ENCODE results near the gene CYP2A13.
"Not testable (repeated sequence)": the region's sequence is repeated elsewhere in the genome, so short reads cannot be mapped to it uniquely, and the experiment has no call there.

Gene CYP2A13

GRCh38 chr19:41135390-41136384, 47.4 kb downstream of the CYP2A13 start:
- H3K36me3 ChIP-seq (replicated peaks in 1 of 2; ENCODE audit: control insufficient read depth in 2 of 2, insufficient read depth in 2 of 2, low read length in 2 of 2); H3K23ac ChIP-seq (ENCODE audit: low read depth, low read length, poor library complexity); H2BK12ac ChIP-seq (ENCODE audit: low read length); H3K4me1 ChIP-seq (ENCODE audit: control insufficient read depth in 2 of 2, insufficient read depth in 1 of 2, low read depth in 1 of 2, low read length in 2 of 2); H2BK5ac ChIP-seq (ENCODE audit: low read length); H4K91ac ChIP-seq (ENCODE audit: low read depth, low read length, poor library complexity); H3K9me3 ChIP-seq (replicated peaks in 1 of 2; ENCODE audit: control insufficient read depth in 2 of 2, insufficient read depth in 1 of 2, low read depth in 1 of 2, low read length in 2 of 2); H3K14ac ChIP-seq (ENCODE audit: low read length); H3K79me1 ChIP-seq (ENCODE audit: low read depth, low read length); H2BK120ac ChIP-seq (ENCODE audit: low read depth, low read length); H2BK15ac ChIP-seq (ENCODE audit: low read length); H3K4ac ChIP-seq (ENCODE audit: low read length); H4K8ac ChIP-seq (ENCODE audit: low read depth, low read length): not testable (repeated sequence)
- Histone ChIP-seq H2AK5ac (ENCODE audit: low read depth, low read length) (peak overlapping the region; percentile 30), H3K4me3 (ENCODE audit: low read length in 2 of 2) (peak overlapping the region; percentile 23 to 79), H3K18ac (ENCODE audit: low read length) (peak overlapping the region; percentile 93), H3K4me2 (ENCODE audit: insufficient read depth, low read length, poor library complexity, severe bottlenecking) (peak overlapping the region; percentile 37), H2AFZ (ENCODE audit: low read length) (peak overlapping the region; percentile 75), H3K27ac (replicated peaks; ENCODE audit: low read length) (peak overlapping the region; percentile 87), H3K9ac (ENCODE audit: low read depth, low read length, poor library complexity) (peak overlapping the region; percentile 60), H3K27me3 (ENCODE audit: control insufficient read depth in 3 of 3, insufficient read depth in 3 of 3, low read depth in 1 of 3, low read length in 3 of 3) (peaks cover 0 to 20% (median 3%) of the 10 kb centered on the region in 3 experiments)
- WGBS, 2 donors (ENCODE audit: extremely low coverage in 2 of 2, insufficient read length in 2 of 2, insufficient replicate concordance in 1 of 2): no CpG with 5 or more reads among the region's 76 CpGs
- DNase-seq (ENCODE audit: low spot score): peak; percentile 51

DNA sequence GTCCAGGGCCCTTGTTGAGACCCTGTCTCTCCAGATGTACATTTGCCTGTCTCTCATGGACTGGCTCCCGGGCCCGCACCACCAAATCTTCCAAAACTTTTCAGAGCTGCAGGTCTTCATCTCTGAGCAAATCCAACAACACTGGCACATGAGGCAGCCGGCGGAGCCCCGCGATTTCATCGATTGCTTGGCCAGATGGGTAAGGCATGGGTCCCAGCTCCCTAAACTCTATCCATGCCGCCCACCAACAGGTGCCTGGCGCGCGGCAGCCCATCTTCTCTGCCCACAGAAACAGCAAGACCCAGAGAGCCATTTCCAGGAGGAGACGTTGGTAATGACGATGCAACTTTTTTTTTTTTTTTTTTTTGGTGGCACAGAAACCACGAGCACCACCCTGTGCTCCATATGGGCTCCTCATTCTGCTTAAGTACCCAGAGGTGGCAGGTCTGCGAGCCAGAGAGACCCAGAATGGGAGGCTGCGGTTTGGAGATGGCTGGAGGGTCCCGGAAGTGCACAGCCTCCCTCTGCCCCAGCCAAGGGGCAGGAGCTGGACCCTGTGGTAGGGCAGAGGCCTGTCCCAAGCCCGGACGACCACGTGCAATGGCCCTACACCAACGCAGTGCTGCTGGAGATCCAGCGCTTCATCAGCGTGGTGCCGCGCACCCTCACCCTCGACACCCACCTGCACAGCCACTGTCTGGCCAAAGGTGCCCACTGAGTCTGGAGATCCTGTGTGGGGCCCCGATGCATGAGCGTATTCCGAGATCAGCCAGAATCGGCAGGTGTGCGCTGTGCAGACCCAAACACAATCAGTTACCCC, 48.6 kb downstream of the CYP2A13 start:
- no peaks in the 10 kb centered on the region for H3K9me3 ChIP-seq (replicated peaks in 1 of 2; ENCODE audit: control insufficient read depth in 2 of 2, insufficient read depth in 1 of 2, low read depth in 1 of 2, low read length in 2 of 2)
- no peak overlapping the region for H4K91ac ChIP-seq (ENCODE audit: low read depth, low read length, poor library complexity)
- no peaks in the 10 kb centered on the region for H3K36me3 ChIP-seq (replicated peaks in 1 of 2; ENCODE audit: control insufficient read depth in 2 of 2, insufficient read depth in 2 of 2, low read length in 2 of 2)
- peaks cover 0 to 15% (median 3%) of the 10 kb centered on the region in 3 experiments for H3K27me3 ChIP-seq (ENCODE audit: control insufficient read depth in 3 of 3, insufficient read depth in 3 of 3, low read depth in 1 of 3, low read length in 3 of 3)
- no peak overlapping the region for H2AFZ ChIP-seq (ENCODE audit: low read length)
- no CpG with 5 or more reads among the region's 31 CpGs for WGBS, 2 donors (ENCODE audit: extremely low coverage in 2 of 2, insufficient read length in 2 of 2, insufficient replicate concordance in 1 of 2)
- no peak overlapping the region for H3K4me2 ChIP-seq (ENCODE audit: insufficient read depth, low read length, poor library complexity, severe bottlenecking)
- no peak for DNase-seq (ENCODE audit: low spot score)
- H3K4me3 ChIP-seq (ENCODE audit: low read length in 2 of 2): no peak overlapping the region
- H2BK15ac ChIP-seq (ENCODE audit: low read length): no peak overlapping the region
- H3K79me1 ChIP-seq (ENCODE audit: low read depth, low read length): no peaks in the 10 kb centered on the region
- no peak overlapping the region for H2BK120ac ChIP-seq (ENCODE audit: low read depth, low read length)
- H3K4me1 ChIP-seq (ENCODE audit: control insufficient read depth in 2 of 2, insufficient read depth in 1 of 2, low read depth in 1 of 2, low read length in 2 of 2): no peaks in the 10 kb centered on the region
- peak overlapping the region; percentile 17 for H3K9ac ChIP-seq (ENCODE audit: low read depth, low read length, poor library complexity)
- H3K4ac ChIP-seq (ENCODE audit: low read length): no peak overlapping the region
- no peak overlapping the region for H4K8ac ChIP-seq (ENCODE audit: low read depth, low read length)
- H3K14ac ChIP-seq (ENCODE audit: low read length): no peak overlapping the region
- peak overlapping the region; percentile 22 for H3K23ac ChIP-seq (ENCODE audit: low read depth, low read length, poor library complexity)
- no peak overlapping the region for H2BK5ac ChIP-seq (ENCODE audit: low read length)
- H3K18ac ChIP-seq (ENCODE audit: low read length): no peak overlapping the region
- peak overlapping the region; percentile 47 for H2AK5ac ChIP-seq (ENCODE audit: low read depth, low read length)
- no peak overlapping the region for H3K27ac ChIP-seq (replicated peaks; ENCODE audit: low read length)
- H2BK12ac ChIP-seq (ENCODE audit: low read length): peak overlapping the region; percentile 78

GRCh38 chr19:41144403-41144802, 56.2 kb downstream of the CYP2A13 start:
- H3K23ac ChIP-seq (ENCODE audit: low read depth, low read length, poor library complexity): no peak overlapping the region
- H3K4ac ChIP-seq (ENCODE audit: low read length): no peak overlapping the region
- no peak overlapping the region for H4K8ac ChIP-seq (ENCODE audit: low read depth, low read length)
- H2BK12ac ChIP-seq (ENCODE audit: low read length): no peak overlapping the region
- H2BK15ac ChIP-seq (ENCODE audit: low read length): no peak overlapping the region
- H2AK5ac ChIP-seq (ENCODE audit: low read depth, low read length): no peak overlapping the region
- no peak overlapping the region for H4K91ac ChIP-seq (ENCODE audit: low read depth, low read length, poor library complexity)
- H2BK120ac ChIP-seq (ENCODE audit: low read depth, low read length): no peak overlapping the region
- H3K4me1 ChIP-seq (ENCODE audit: control insufficient read depth in 2 of 2, insufficient read depth in 1 of 2, low read depth in 1 of 2, low read length in 2 of 2): no peaks in the 10 kb centered on the region
- no CpG with 5 or more reads among the region's 7 CpGs for WGBS, 2 donors (ENCODE audit: extremely low coverage in 2 of 2, insufficient read length in 2 of 2, insufficient replicate concordance in 1 of 2)
- no peak overlapping the region for H2AFZ ChIP-seq (ENCODE audit: low read length)
- H3K79me1 ChIP-seq (ENCODE audit: low read depth, low read length): no peaks in the 10 kb centered on the region
- no peak overlapping the region for H3K9ac ChIP-seq (ENCODE audit: low read depth, low read length, poor library complexity)
- H3K18ac ChIP-seq (ENCODE audit: low read length): no peak overlapping the region
- no peak overlapping the region for H3K4me3 ChIP-seq (ENCODE audit: low read length in 2 of 2)
- no peak overlapping the region for H3K4me2 ChIP-seq (ENCODE audit: insufficient read depth, low read length, poor library complexity, severe bottlenecking)
- H3K9me3 ChIP-seq (replicated peaks in 1 of 2; ENCODE audit: control insufficient read depth in 2 of 2, insufficient read depth in 1 of 2, low read depth in 1 of 2, low read length in 2 of 2): no peaks in the 10 kb centered on the region
- H3K27me3 ChIP-seq (ENCODE audit: control insufficient read depth in 3 of 3, insufficient read depth in 3 of 3, low read depth in 1 of 3, low read length in 3 of 3): no peaks in the 10 kb centered on the region
- no peak overlapping the region for H3K27ac ChIP-seq (replicated peaks; ENCODE audit: low read length)
- no peak overlapping the region for H2BK5ac ChIP-seq (ENCODE audit: low read length)
- DNase-seq (ENCODE audit: low spot score): peak; percentile 54
- no peaks in the 10 kb centered on the region for H3K36me3 ChIP-seq (replicated peaks in 1 of 2; ENCODE audit: control insufficient read depth in 2 of 2, insufficient read depth in 2 of 2, low read length in 2 of 2)
- H3K14ac ChIP-seq (ENCODE audit: low read length): no peak overlapping the region

All from neuronal stem cell (in vitro differentiated cells).